Superior temporal gyrus (tissue), 1 donor: Measurements from ENCODE around the gene MEP1A.
"Not testable (repeated sequence)": the region's sequence is repeated elsewhere in the genome, so short reads cannot be mapped to it uniquely, and the experiment has no call there.

Source experiments
- DNase-seq: peaks from one replicate; pipeline ENCODE4 v3.0.0-alpha.2; 2016; ENCODE audit errors: extremely low spot score

Gene MEP1A, protein sequence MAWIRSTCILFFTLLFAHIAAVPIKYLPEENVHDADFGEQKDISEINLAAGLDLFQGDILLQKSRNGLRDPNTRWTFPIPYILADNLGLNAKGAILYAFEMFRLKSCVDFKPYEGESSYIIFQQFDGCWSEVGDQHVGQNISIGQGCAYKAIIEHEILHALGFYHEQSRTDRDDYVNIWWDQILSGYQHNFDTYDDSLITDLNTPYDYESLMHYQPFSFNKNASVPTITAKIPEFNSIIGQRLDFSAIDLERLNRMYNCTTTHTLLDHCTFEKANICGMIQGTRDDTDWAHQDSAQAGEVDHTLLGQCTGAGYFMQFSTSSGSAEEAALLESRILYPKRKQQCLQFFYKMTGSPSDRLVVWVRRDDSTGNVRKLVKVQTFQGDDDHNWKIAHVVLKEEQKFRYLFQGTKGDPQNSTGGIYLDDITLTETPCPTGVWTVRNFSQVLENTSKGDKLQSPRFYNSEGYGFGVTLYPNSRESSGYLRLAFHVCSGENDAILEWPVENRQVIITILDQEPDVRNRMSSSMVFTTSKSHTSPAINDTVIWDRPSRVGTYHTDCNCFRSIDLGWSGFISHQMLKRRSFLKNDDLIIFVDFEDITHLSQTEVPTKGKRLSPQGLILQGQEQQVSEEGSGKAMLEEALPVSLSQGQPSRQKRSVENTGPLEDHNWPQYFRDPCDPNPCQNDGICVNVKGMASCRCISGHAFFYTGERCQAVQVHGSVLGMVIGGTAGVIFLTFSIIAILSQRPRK

DNA sequence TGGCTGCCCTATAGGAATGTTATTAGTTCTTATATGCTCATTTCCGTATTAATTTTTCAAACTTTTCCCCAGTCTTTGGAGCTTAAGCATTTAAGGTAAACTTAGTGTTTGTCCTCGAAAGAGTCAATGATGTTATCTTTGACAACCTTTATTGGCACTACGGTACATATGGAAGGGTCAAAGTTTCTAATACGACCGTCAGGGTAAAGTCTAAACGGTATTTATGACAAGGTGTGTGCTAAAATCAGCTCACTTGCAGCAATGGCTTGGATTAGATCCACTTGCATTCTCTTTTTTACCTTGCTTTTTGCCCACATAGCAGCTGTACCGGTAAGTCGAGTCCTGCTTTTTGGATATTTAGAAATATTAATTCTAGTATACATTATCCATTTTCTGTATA lies at the start of gene MEP1A:
TSS of gene MEP1A (plus strand) at position 252 of the 400 bp plus-strand sequence. CDS start at position 262, 10 bp downstream.
- DNase-seq = no peak

DNA sequence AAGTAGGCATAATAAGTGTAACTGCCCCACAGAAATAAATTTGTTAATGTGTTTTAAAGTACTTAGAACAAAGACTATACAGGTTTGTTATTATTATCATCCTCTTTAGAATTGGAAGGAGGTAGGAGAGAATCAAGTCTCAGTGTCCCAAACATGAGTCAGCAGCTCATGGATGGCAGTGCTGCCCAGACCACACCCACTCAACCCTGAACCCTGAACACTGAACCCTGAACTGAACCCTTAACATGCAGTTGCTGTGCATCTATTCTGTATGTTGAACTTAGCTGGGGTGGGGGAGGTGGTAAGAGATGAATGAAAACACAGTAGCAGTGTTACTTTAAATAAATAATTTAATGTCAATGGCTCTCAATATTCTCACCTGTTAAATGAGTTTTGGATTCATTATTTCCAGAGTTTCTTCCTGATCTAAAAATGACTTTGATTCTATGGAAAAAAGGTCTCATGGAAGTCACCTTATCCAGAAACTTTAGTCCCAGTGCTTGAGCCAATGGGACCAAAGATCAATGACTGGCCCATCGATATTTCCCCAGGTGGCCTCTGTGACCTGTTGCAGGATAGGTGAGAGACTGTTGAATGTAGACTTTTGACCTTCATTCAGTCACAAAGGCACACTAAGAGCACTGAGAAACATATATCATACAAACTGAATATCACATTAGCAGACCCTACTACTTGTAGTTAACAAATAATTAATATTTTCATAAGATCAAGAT lies 49.6 kb upstream of the MEP1A start:
- no peak for DNase-seq

DNA sequence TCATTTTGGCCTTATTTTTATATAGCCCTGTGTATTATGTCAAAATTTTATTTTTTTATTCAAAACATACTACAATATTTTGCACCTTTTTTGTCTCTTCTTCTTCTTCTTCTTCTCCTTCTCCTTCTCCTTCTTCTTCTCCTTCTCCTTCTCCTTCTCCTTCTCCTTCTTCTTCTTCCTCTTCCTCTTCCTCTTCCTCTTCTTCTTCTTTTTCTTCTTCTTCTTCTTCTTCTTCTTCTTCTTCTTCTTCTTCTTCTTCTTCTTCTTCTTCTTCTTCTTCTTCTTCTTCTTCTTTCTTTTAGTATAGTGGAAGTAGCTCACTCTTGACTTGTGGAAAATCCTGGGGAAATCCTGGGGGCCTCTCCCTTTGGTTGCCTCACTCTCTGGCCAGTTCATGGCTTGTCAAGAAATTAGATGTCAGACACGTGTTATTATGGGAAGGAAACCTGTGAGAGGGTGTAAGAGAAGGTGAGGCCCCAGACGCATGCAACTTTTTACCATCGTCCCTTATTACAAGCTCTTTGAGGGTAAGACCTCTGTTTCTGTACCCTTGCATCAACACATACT lies 48.9 kb upstream of the MEP1A start:
- not testable (repeated sequence) for DNase-seq

DNA sequence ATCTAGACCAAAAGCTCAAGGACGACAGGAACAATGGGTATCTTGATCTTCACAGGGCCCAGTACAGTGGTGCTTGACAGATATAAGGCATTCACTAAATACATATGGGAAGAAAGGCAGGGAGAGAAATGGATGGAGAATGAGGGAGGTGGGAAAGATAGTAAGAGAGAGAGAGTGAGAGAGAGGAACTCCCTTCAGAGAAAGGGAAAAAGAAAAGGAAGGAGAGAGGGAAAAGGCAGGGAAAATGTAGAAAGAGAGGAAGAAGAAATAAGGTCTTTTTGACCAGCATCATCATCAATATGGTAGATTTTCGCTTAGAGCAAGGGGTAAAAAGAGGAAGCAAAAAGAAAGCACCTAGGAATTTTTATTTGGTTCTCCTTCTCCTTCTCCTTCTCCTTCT lies 47.2 kb upstream of the MEP1A start:
- DNase-seq = no peak

DNA sequence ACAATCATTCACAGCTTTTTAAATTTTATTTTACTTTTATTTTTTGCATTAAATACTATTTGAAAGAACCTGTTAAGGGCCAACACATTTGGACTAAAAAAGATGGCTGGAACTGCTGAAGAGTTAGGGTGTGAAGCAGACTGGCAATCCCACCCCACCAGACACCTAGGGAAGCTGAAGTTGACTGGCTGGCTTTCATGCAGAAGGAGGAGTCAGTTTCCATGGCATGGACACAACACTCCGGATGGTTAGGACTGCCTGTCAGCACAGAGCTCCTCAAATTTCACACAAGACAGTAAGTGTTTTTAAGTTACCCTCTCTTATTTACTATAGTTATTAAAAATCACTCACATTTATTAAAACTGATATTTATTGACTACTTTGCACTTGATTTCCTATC lies 46.5 kb upstream of the MEP1A start, which contains the start of gene ANKRD66:
TSS of gene ANKRD66 (plus strand) at position 238 of the 400 bp plus-strand sequence. CDS start 5,016 bp downstream, outside the sequence.
- DNase-seq = no peak

DNA sequence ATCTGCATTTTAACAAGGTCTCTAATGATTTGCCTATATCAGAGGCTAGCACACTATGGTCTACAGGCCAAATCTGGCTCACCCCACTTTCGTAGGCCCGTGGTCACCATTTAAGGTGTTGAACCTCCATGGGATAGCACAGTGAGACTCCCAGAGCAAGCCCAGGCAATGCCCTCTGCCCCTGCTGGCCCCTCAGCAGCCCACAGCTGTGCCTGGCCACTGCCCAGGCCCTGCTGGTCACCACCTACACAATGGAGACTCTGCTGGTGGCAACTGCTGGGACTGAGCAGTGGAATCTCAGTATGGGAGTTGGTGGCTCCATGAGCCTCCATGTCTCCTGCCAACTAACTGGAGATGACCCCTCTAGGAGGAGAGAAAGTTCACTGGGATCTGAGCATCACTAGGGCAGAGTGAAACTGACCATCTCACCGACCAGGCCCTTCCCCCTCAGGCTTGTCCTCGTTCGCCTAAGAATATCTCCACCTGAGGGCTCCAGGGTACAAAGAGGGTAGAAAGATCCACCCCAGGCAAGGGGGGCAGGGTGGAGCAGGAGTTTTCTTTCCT lies 44.2 kb upstream of the MEP1A start:
- DNase-seq = no peak

DNA sequence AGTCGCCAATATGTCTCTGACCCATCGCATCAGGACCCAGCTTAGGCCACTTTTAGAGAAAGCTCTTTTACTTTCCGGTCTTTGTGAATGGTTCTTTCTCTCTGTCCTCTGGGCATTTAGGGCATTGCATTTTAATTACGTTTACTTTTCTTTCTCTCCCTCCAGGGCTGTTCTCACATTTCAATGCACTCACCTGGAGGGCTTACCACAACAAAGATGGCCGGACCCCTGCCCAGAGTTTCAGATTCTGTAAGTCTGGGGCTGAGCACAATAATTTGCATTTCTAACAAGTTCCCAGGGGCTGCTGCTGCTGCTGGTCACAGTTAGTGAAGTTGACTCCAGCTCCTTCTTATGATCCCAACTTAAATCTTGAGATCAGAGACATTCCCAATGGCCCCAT lies 43.5 kb upstream of the MEP1A start:
- DNase-seq = no peak

DNA sequence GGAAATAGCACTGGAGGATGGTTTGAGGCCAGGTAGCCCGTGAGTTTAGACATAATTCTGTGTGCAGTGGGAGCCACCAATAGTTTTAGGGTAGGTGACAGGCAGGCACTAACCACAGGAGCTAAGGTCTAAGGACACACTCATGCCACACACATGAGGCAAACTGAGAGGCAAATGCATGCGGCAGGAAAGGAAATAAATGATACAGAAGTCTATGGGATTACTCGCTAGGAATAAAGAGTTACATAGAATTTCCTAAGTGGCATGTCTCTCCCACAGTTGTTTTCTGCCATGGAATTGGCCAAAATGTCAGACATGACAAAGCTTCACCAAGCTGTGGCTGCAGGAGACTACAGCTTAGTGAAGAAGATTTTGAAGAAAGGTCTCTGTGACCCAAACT lies 41.5 kb upstream of the MEP1A start:
- no peak for DNase-seq

DNA sequence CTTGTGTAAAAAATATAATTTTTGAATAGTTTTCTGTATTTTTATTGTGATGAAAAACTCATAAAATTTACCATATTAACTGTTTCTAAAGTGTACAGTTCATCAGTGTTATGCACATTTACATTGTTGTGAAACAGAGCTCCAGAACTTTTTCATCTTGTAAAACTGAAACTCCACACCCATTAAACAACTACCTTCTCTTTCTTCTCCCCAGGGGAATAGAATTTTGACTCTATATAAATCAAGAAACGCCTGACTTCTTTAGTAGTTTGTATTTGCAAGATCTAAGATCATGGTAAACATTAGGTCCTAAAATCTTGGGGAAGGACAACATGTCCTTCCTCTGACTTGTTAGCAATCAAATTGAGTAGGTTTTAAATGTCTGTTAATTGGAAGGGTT lies 37.3 kb upstream of the MEP1A start:
- DNase-seq = no peak

DNA sequence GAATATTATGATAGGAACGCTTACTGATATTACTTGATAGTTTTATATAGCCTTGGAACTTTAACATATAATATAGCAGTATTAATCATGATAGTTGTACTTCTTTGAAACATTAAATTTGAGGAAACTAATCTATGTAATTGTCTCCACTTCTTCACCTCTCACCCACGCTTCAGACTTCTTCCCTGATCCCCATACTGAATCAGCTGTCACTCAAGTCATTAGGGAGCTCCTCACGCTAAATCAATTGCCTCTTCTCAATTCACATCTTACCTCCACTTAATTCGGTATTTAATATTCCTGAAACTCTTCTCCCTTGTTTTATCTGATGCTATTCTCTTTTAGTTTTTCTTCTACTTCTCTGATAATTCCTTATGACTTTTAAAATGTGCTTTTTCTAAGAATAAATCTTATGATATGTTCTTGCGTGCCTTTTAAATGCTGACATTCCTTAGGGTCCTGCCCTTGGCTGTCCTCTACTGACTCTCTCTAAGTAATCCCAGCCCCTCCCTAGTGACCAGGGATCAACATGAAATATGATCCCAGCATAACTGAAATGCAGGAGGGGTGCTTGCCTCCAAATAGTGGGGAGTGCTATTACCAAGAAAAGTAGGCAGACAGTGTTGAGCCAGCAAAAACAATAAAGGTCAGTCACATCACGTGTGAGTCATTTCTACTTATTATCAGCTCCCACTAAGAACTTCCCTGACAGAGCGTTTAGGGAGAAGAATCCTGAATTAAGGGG lies 36.5 kb upstream of the MEP1A start:
- DNase-seq = no peak

DNA sequence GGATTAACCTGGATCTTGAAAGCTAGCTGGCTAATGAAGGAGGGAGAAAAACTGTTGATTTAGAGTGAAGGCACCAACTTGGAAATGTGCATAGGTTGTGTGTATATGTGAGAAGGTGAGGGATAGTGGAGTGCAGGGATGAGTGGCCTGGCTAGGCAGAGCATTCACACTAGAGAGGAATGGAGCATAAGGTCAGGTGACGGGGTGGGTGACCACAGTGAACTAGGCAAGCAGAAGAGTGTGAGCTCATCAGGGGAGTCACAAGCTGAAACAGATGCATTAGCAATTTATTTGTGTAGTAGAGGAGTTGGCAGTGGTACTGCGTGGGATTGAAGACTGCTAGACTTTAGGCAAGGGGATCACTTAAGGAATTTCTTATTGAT lies 36.0 kb upstream of the MEP1A start:
- DNase-seq = no peak

DNA sequence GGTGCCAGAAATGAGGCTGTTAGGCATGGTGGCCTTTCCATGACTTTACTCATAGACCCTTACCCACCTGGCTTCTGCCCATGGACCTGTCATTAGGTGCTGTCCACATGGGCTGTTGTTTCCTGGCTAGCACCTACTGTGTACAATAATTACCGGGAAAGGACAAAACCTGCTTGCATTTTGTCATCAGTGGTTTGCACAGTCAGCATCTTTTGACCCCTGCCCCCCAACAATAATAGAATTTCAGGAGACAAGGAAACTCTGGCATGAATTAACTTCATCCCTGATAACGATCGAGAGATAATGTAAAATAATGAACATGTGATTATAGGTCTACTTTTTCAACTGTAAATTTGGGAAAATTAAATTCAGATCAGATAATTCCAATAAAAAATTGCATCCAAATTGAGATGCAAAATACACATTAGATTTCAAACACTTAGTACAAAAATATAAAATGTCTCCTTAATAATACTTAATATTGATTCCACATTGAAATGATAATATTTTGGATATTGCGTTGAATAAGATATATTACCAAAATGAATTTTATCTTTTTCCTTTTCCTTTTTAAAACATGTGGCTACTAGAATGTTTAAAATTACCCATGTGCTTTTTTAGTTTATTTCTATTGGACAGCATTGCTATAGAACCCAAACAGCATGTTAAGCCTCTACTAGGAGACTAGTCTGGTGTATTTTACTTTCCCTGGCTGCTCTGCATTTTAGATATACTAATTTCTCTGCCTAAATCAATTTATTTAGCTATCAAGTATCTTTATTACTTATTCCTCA lies 34.0 kb upstream of the MEP1A start:
- no peak for DNase-seq

DNA sequence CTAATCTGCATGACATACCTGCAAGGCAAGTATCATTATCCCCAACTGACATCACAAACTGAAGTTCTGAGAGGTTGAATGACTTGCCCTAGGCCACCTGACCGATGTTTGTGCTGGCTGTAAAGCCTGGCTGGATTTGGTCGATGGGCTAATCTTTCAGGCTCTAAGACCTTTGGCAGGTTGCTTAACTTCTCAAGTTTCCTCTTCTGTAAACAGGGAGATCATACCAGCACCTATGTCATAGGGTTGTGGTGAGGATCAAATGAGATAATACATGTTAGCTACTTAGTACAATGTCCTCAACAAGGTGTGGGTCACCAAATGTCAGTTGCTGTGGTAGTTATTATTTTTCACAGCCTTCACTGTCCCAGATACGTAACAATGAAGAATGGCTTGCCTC lies 32.3 kb upstream of the MEP1A start:
- DNase-seq = no peak

DNA sequence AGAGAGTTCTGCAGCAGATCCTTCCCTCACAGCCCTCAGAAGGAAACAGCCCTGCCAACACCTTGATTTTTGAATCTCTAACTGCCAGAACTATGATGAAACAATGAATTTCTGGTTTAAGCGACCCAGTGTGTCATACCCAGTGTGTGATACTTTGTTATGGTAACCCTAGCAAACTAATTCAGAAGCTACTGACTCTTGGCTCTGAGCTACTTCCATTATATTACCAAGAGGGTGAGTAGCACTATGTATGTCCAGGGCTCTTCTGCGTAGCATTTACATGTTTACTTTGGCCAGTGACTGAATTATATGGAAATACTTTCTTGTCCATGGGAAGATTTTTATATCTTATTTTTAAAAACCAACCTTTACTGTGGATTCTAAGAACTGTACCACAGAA lies 29.7 kb upstream of the MEP1A start:
- DNase-seq = no peak

DNA sequence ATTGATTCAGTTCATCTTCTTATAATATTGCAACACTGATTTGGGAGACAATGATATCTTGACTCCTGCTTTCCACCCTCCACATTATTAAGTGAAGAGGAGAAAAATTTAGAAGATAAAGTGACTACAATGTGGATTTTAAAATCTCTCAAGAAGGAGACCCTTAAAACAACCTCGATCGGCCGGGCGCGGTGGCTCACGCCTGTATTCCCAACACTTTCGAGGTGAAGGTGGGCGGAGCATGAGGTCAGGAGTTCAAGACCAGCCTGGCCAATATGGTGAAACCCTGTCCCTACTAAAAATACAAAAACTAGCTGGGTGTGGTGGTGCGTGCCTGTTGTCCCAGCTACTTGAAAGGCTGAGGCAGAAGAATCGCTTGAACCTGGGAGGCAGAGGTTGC lies 28.9 kb upstream of the MEP1A start:
- not testable (repeated sequence) for DNase-seq

DNA sequence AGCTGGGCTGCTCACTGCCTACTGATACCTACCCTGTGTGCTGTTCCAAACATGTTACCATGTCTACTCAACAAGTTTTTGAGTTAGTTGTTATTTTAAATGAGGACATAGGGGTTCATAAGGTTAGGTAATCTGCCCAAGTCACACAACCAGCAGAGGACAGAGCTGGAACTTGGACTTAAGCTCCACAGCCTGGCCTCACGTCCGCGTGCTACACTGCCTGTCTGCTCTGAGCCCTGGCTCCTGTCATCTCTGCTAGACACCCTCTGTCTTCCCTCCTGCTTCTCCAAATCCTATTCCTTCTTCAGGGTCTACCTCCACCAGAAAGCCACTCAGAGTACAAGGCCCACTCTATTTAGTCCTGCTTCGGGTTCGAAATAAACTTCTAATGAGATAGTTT lies 28.2 kb upstream of the MEP1A start:
- DNase-seq = no peak

DNA sequence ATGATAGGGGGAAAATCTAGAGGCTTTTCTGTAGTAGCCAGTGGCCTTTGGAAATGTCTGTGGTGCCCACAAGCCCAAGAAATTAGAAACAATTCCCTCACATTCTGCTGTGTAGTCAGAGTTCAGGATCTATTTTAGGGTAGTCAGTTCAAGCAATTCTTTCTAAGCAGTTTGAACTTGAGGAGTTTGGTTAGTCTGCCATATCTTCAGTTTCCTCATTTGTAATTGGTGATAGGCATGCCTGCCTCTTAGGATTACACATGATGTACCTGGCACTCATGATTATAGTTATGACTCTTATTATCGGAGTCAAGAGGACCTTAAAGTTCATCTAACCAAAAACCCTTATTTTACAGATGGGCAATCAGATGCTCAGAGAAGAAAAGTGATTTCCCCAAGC lies 21.2 kb upstream of the MEP1A start:
- DNase-seq = no peak

DNA sequence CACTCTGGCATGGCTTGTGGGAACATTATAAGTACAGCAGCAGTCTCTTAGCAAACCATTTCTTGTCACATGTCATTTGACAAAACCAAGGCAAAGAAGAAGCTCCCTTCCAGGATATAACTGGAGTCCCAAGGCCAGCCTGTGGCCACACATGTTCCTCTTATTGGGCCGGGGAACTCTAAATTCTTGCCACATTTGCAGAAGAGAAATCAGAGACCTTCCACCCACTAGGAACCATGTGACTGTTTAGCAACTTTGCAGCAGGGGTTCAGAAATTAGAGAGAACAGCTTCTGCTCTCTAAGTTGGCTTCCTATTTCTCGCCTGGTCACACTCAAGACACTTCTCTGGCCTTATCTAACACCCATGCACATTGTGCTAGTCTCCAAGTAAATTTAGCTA lies 20.4 kb upstream of the MEP1A start:
- peak; percentile 51 for DNase-seq

DNA sequence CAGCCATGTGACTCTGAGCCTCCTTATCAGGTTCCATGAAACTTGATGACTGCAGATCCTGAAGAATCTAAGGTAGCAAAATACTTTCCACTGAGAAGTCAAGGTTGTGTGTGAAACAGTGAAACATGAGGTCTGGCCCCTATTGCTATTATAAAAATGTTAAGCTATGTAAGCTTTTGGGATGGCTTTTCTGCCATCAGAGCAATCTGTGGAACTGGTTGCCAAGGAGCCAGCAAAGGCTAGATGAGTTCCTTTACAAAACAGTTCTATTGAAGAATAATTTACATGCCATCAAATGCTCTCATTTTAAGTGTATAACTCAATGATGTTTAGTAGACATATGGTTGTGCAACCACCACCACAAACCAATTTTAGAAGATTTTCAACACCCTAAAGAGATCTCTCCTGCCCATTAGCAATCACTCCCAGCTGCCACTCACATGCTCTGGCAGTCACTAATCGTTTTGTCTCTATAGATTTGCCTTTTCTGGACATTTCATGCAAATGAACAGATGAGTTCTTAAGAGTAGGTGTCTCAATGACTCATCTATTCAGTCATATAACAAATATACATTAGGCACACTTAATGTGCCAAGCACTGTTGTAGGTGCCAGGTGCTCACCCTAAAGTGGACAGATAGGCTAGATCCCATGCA lies 19.9 kb upstream of the MEP1A start:
- DNase-seq = no peak

DNA sequence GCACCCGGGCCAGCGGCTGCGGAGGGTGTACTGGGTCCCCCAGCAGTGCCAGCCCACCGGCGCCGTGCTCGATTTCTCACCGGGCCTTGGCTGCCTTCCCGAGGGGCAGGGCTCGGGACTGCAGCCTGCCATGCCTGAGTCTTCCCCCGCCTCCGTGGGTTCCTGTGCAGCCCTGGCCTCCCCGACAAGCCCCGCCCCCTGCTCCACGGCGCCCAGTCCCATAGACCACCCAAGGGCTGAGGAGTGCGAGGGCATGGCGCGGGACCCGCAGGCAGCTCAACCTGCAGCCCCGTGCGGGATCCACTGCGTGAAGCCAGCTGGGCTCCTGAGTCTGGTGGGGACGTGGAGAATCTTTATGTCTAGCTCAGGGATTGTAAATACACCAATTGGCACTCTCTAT lies 18.5 kb upstream of the MEP1A start:
- DNase-seq = not testable (repeated sequence)
